Neural cell (in vitro differentiated cells): ENCODE results near the gene ARMC2. TPM values are rescaled to one million over a fixed set of nuclear protein-coding genes. Genes with fewer than 3 reads are reported as not detected.

Experiments
- H2AFZ ChIP-seq: fragments of 200-600, 300-800 bp; sonication (generic), shearing (Covaris generic); 2 replicates; pipeline ENCODE4 v1.6.0; 2014; ENCODE audit warnings: low read depth, mild to moderate bottlenecking, antibody characterized with exemption, low read length, moderate library complexity
- H3F3A ChIP-seq: fragments of 200-600 bp; shearing (Covaris generic); 2 replicates; pipeline ENCODE4 v1.6.1; 2016; ENCODE audit warnings: mild to moderate bottlenecking, moderate library complexity, mixed read lengths, antibody characterized with exemption, low read length; ENCODE audit not compliant: insufficient read depth, poor library complexity, severe bottlenecking
- H3K27ac ChIP-seq: fragments of 200-600, 300-800 bp; sonication (generic), shearing (Covaris generic); 2 replicates; pipeline ENCODE4 v1.5.1; 2014; ENCODE audit warnings: mild to moderate bottlenecking, low read length, moderate library complexity
- H3K27me3 ChIP-seq: fragments of 300-800, 200-600 bp; sonication (generic), shearing (Covaris generic); 2 replicates; pipeline ENCODE4 v1.6.0; 2014; ENCODE audit warnings: mild to moderate bottlenecking, low read depth, low read length, moderate library complexity; ENCODE audit not compliant: insufficient read depth
- H3K36me3 ChIP-seq: fragments of 300-800, 200-600 bp; sonication (generic), shearing (Covaris generic); 2 replicates; pipeline ENCODE4 v1.5.1; 2014; ENCODE audit warnings: mild to moderate bottlenecking, antibody characterized with exemption, low read length, moderate library complexity; ENCODE audit not compliant: insufficient read depth
- H3K4me2 ChIP-seq: fragments of 300-800, 200-600 bp; sonication (generic), shearing (Covaris generic); 2 replicates; pipeline ENCODE4 v1.6.0; 2014; ENCODE audit warnings: mild to moderate bottlenecking, low read length
- H3K4me3 ChIP-seq: fragments of 300-800, 200-600 bp; sonication (generic), shearing (Covaris generic); 2 replicates; pipeline ENCODE4 v1.5.1; 2014; ENCODE audit warnings: mild to moderate bottlenecking, low read length, moderate library complexity
- H3K79me2 ChIP-seq: fragments of 200-600 bp; shearing (Covaris generic); replicated peaks from 2 replicates; pipeline ENCODE4 v1.6.0; 2014; ENCODE audit warnings: mild to moderate bottlenecking, low read length, moderate library complexity; ENCODE audit not compliant: insufficient read depth
- H3K9ac ChIP-seq: fragments of 300-800, 200-600 bp; sonication (generic), shearing (Covaris generic); 2 replicates; pipeline ENCODE4 v1.6.1; 2016; ENCODE audit warnings: mild to moderate bottlenecking, low read length, mixed read lengths
- H3K9me2 ChIP-seq: fragments of 200-600 bp; shearing (Covaris generic); 2 replicates; pipeline ENCODE4 v1.6.1; 2016; ENCODE audit warnings: mild to moderate bottlenecking, low read length, mixed read lengths; ENCODE audit not compliant: insufficient read depth
- H3K9me3 ChIP-seq: fragments of 200-600, 300-800 bp; sonication (generic), shearing (Covaris generic); 2 replicates; pipeline ENCODE4 v1.6.1; 2016; ENCODE audit warnings: mild to moderate bottlenecking, mixed run types, low read length, moderate library complexity, mixed read lengths
- H4K20me1 ChIP-seq: fragments of 200-600 bp; shearing (Covaris generic); 2 replicates; pipeline ENCODE4 v1.6.1; 2016; ENCODE audit warnings: mild to moderate bottlenecking, mixed run types; ENCODE audit not compliant: insufficient read depth
- CTCF ChIP-seq: fragments of 450-650 bp; IDR thresholded peaks from 2 replicates; pipeline ENCODE4 v1.5.1; 2014; ENCODE audit warnings: antibody characterized with exemption, mild to moderate bottlenecking, moderate library complexity; ENCODE audit not compliant: poor library complexity, severe bottlenecking
- EP300 ChIP-seq: fragments of 450-650 bp; conservative IDR thresholded peaks from 2 replicates; pipeline ENCODE4 v1.6.1; 2014; ENCODE audit warnings: antibody characterized with exemption, mild to moderate bottlenecking, moderate library complexity; ENCODE audit not compliant: poor library complexity, severe bottlenecking
- EZH2 ChIP-seq: fragments of 200-600, 300-800 bp; shearing (Covaris generic), sonication (generic); IDR thresholded peaks from 2 replicates; pipeline ENCODE4 v1.6.1; 2014; ENCODE audit warnings: antibody characterized with exemption, low read length, borderline replicate concordance, mild to moderate bottlenecking; ENCODE audit not compliant: insufficient read depth, poor library complexity, severe bottlenecking
- MXI1 ChIP-seq: fragments of 450-650 bp; conservative IDR thresholded peaks from 2 replicates; pipeline ENCODE4 v1.6.1; 2014; ENCODE audit warnings: antibody characterized with exemption, mild to moderate bottlenecking; ENCODE audit not compliant: poor library complexity, severe bottlenecking
- POLR2AphosphoS5 ChIP-seq: IDR thresholded peaks from 2 replicates; pipeline ENCODE4 v1.6.1; 2012
- RAD21 ChIP-seq: fragments of 450-650 bp; conservative IDR thresholded peaks from 2 replicates; pipeline ENCODE4 v1.6.1; 2014; ENCODE audit warnings: antibody characterized with exemption, mild to moderate bottlenecking, moderate library complexity
- REST ChIP-seq: IDR thresholded peaks from 2 replicates; pipeline ENCODE4 v1.6.1; 2012; ENCODE audit warnings: borderline replicate concordance
- SMC3 ChIP-seq: fragments of 450-650 bp; conservative IDR thresholded peaks from 2 replicates; pipeline ENCODE4 v1.6.1; 2014; ENCODE audit warnings: antibody characterized with exemption, mild to moderate bottlenecking, moderate library complexity; ENCODE audit not compliant: poor library complexity
- TAF1 ChIP-seq: IDR thresholded peaks from 2 replicates; pipeline ENCODE4 v1.6.1; 2012; ENCODE audit warnings: low read depth
- polyA plus RNA-seq: library from polyadenylated mRNA; depleted of rRNA; stranded (reverse); fragments of >200 nt; gene quantifications from 2 replicates; pipeline ENCODE4 v1.2.3, GENCODE V29; 2014

ARMC2 gene
- polyA plus RNA-seq, 1 donor from 2014 or later, result 18.6 TPM

GRCh38 chr6:108941281-108941680, 93.1 kb downstream of the ARMC2 start:
- Histone ChIP-seq H2AFZ (no peak overlapping the region), H3K9me3 (no peaks in the 10 kb centered on the region), H3F3A (no peaks in the 10 kb centered on the region), H3K27ac (no peak overlapping the region), H3K4me2 (no peak overlapping the region), H3K9me2 (no peaks in the 10 kb centered on the region), H3K27me3 (no peaks in the 10 kb centered on the region), H4K20me1 (no peaks in the 10 kb centered on the region), H3K79me2 (no peaks in the 10 kb centered on the region), H3K36me3 (no peaks in the 10 kb centered on the region), H3K4me3 (no peak overlapping the region), H3K9ac (no peak overlapping the region)
- TF ChIP-seq POLR2AphosphoS5 (no peak), RAD21 (no peak), TAF1 (no peak), MXI1 (no peak), EZH2 (no peak), SMC3 (no peak), EP300 (no peak), REST (no peak), CTCF (no peak)

GRCh38 chr6:108941859-108942258, 93.6 kb downstream of the ARMC2 start:
- H2AFZ ChIP-seq, result no peak overlapping the region
- no peaks in the 10 kb centered on the region for H3K36me3 ChIP-seq
- TF ChIP-seq TAF1, result no peak
- no peak for TF ChIP-seq SMC3
- TF ChIP-seq REST, result no peak
- no peak for TF ChIP-seq CTCF
- no peak for TF ChIP-seq MXI1
- TF ChIP-seq RAD21, result no peak
- TF ChIP-seq POLR2AphosphoS5, result no peak
- TF ChIP-seq EP300, result no peak
- no peak for TF ChIP-seq EZH2
- H3K4me2 ChIP-seq, result no peak overlapping the region
- H3F3A ChIP-seq, result no peaks in the 10 kb centered on the region
- no peak overlapping the region for H3K27ac ChIP-seq
- no peaks in the 10 kb centered on the region for H3K27me3 ChIP-seq
- no peaks in the 10 kb centered on the region for H4K20me1 ChIP-seq
- H3K9me2 ChIP-seq, result no peaks in the 10 kb centered on the region
- H3K79me2 ChIP-seq, result no peaks in the 10 kb centered on the region
- no peak overlapping the region for H3K9ac ChIP-seq
- H3K4me3 ChIP-seq, result no peak overlapping the region
- H3K9me3 ChIP-seq, result no peaks in the 10 kb centered on the region
